ENCODE results near the gene HNRNPUL2. TPM values are rescaled to one million over a fixed set of nuclear protein-coding genes. Genes with fewer than 3 reads are reported as not detected.
"Not testable (repeated sequence)": the region's sequence is repeated elsewhere in the genome, so short reads cannot be mapped to it uniquely, and the experiment has no call there.

Gene HNRNPUL2
- polyA plus RNA-seq, 1 experiment: 28.2 TPM

DNA sequence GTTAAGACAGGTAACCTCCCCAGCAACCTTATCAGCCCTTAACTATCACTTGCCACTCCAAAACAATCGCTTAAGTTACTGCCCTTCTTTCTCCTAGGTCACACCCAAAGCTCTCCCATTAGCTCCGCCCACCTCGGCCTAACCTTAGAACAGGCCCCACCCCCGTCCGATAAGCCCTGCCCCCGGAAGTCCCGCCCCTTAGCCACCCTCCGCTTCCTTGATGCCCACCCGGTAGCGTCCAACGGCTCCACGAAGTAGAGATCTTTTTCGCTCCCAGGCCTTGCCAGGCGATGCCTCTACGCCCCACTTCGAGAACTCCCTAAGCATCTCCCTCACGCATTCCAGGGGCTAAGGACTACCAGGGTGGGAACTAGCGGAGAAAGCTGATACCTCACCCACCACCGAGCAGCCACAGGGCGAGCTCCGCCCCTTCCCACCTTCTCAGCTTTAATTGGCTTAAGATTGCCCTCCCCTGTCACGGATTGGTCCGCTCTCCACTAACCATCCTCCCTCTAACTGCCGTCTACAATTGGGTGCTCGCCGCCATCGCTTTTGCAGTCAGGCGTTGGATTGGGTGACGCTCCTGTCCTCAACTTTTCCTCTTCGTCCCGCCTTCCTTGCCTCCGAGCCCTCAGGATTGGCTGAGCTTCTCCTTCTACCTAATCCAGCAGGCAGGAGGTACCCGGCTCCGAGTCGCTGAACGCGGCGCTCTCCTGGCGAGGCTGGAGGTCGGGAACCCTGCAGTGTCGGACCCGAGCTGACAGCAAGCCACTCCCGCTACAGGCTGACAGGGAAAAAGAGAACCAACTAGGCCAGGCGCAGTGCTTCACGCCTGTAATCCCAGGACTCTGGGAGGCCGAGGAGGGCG is 26.7 kb upstream of the HNRNPUL2 start, which contains the start of gene ZBTB3:
ZBTB3 (minus strand) TSS at position 425 of the 868 bp plus-strand sequence. CDS start 496 bp downstream, outside the sequence.
- H3K27ac ChIP-seq (ENCODE audit: low read depth, low read length): peak within 1 kb of the TSS; percentile 80
- H3K4me3 ChIP-seq (ENCODE audit: low read depth, low read length): peak within 1 kb of the TSS; percentile 94
- no peaks in the 10 kb centered on the region for H3K27me3 ChIP-seq (ENCODE audit: control insufficient read depth, insufficient read depth, low read length)
- H3K9me3 ChIP-seq (ENCODE audit: control insufficient read depth, insufficient read depth, low read length): no peaks in the 10 kb centered on the region
- DNase-seq (ENCODE audit: low read depth, low spot score): peak; percentile 97
- TF ChIP-seq, protein P1, sequence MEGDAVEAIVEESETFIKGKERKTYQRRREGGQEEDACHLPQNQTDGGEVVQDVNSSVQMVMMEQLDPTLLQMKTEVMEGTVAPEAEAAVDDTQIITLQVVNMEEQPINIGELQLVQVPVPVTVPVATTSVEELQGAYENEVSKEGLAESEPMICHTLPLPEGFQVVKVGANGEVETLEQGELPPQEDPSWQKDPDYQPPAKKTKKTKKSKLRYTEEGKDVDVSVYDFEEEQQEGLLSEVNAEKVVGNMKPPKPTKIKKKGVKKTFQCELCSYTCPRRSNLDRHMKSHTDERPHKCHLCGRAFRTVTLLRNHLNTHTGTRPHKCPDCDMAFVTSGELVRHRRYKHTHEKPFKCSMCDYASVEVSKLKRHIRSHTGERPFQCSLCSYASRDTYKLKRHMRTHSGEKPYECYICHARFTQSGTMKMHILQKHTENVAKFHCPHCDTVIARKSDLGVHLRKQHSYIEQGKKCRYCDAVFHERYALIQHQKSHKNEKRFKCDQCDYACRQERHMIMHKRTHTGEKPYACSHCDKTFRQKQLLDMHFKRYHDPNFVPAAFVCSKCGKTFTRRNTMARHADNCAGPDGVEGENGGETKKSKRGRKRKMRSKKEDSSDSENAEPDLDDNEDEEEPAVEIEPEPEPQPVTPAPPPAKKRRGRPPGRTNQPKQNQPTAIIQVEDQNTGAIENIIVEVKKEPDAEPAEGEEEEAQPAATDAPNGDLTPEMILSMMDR (IDR thresholded peaks at IDR 0.05; ENCODE audit: low read depth, low read length): no peak
- CTCF ChIA-PET: interaction anchor here (0.7 to 3.3 kb wide), 5 partner anchors 8 to 99 kb away, joined by 3 to 14 read pairs (median 7); partner anchors contain the start of gene POLR2G
- POLR2A ChIA-PET: interaction anchor here (0.6 to 1.8 kb wide), 29 partner anchors 8 to 249 kb away, joined by 3 to 31 read pairs (median 4); partner anchors contain the start of genes C11orf98, CSKMT, EEF1G and HNRNPUL2

DNA sequence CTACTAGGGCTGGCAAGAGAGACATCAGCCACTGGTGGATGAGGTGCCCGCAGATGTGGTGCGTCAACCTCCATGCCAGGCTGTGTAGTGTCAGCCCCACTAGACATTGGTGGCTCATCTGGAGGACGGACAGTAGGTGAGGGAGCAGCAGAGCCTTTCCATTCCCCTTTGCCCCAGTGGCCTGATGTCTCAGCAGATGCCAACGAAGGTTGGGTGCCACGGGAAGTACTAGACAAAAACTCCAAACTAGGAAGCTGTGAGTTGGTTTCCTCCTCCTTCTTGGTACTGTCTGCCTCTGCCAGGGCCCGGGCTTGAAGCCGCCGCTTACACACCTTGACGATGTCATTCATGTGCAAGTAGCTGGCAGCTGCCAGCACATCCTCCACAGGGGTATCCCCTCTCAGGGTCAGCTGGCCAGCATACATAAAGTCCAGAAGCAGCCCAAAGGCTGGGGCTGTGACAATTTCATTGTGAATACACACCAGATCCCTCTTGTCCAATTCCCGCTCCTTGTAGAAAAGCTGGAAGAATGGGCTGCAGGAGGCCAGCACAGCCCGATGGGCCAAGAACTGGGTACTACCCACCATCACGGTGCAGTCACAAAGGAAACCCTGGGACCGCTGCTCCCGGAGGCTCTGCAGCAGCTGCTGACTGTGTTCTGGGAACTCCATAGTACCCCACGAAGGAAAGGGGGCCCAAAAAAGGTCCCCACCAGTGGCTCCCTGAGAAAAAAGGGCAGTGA is 25.9 kb upstream of the HNRNPUL2 start:
- Histone ChIP-seq H3K4me3 (ENCODE audit: low read depth, low read length) (peak overlapping the region; percentile 94), H3K27me3 (ENCODE audit: control insufficient read depth, insufficient read depth, low read length) (no peaks in the 10 kb centered on the region), H3K27ac (ENCODE audit: low read depth, low read length) (no peak overlapping the region), H3K9me3 (ENCODE audit: control insufficient read depth, insufficient read depth, low read length) (no peaks in the 10 kb centered on the region)
- TF ChIP-seq, protein P1 (IDR thresholded peaks at IDR 0.05; ENCODE audit: low read depth, low read length): no peak
- no peak for DNase-seq (ENCODE audit: low read depth, low spot score)
- POLR2A ChIA-PET: interaction anchor here (0.6 to 1.8 kb wide), 22 partner anchors 9 to 239 kb away, joined by 3 to 31 read pairs (median 4); partner anchors contain the start of genes C11orf98, CSKMT, EEF1G and HNRNPUL2
- CTCF ChIA-PET: interaction anchor here (0.7 to 3.3 kb wide), 4 partner anchors 8 to 72 kb away, joined by 3 to 14 read pairs (median 8); partner anchors contain the start of gene POLR2G

DNA sequence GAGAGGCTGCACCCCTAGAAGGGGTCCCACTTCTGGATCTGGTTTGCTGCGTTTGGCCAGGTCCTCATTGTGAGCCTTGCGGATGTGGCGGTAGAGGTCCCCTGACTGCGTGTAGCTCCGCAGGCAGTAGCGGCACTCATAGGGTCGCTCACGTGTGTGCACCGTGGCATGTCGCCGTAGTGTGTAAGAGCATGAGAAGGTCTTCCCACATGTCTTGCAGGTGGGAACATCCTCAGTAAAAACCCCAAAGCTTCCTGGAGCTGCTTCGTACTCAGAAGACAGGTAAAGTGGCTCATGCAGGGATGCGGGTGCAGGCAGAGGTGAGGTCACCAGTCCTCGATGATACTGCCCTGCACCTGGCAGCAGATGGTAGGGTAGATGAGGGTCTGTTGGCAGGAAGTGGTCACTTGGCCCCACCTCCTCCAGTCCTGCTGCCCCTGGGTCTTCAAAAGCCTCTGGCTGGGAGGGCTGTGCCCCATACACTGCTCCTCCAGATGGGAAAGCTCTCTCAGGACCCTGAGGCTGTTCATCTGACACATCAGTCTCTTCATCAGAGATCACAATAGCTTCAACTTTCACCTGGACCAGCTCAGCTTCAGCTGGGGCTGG is 25.0 kb upstream of the HNRNPUL2 start:
- DNase-seq (ENCODE audit: low read depth, low spot score): no peak
- ChIA-PET CTCF (interaction anchor here (3.3 kb wide), 1 partner anchor 34 kb away, joined by 14 read pairs; no protein-coding TSS in a partner anchor), POLR2A (interaction anchor here (1.0 kb wide), 1 partner anchor 12 kb away, joined by 8 read pairs; no protein-coding TSS in a partner anchor)
- TF ChIP-seq, protein P1 (IDR thresholded peaks at IDR 0.05; ENCODE audit: low read depth, low read length): no peak
- no peak overlapping the region for H3K27ac ChIP-seq (ENCODE audit: low read depth, low read length)
- no peaks in the 10 kb centered on the region for H3K9me3 ChIP-seq (ENCODE audit: control insufficient read depth, insufficient read depth, low read length)
- H3K27me3 ChIP-seq (ENCODE audit: control insufficient read depth, insufficient read depth, low read length): no peaks in the 10 kb centered on the region
- H3K4me3 ChIP-seq (ENCODE audit: low read depth, low read length): no peak overlapping the region

DNA sequence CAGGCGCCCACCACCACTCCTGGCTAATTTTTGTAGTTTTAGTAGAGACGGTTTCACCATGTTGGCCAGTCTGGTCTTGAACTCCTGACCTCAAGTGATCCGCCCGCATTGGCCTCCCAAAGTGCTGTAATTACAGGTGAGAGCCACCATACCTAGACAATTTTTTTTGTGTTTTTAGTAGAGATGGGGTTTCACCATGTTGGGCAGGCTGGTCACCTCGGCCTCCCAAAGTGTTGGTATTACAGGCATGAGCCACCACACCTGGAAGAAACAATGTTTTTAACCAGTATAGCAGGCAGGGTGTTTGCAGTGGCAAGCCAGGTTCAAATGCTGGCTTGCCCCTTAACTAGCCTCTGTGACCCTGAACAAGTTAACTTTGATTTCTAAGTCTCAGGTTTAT is 22.7 kb upstream of the HNRNPUL2 start:
- not testable (repeated sequence) for H3K27me3 ChIP-seq (ENCODE audit: control insufficient read depth, insufficient read depth, low read length); DNase-seq (ENCODE audit: low read depth, low spot score); H3K9me3 ChIP-seq (ENCODE audit: control insufficient read depth, insufficient read depth, low read length); H3K4me3 ChIP-seq (ENCODE audit: low read depth, low read length); H3K27ac ChIP-seq (ENCODE audit: low read depth, low read length)
- CTCF ChIA-PET: interaction anchor here (0.6 to 1.2 kb wide), 2 partner anchors 27 to 37 kb away, joined by 3 to 10 read pairs; no protein-coding TSS in a partner anchor
- POLR2A ChIA-PET: interaction anchor here (1.0 kb wide), 1 partner anchor 84 kb away, joined by 3 read pairs; no protein-coding TSS in a partner anchor

Data from AG04450 (cell line).